Measurements from ENCODE around the gene GLO1. TPM values are rescaled to one million over a fixed set of nuclear protein-coding genes. Genes with fewer than 3 reads are reported as not detected.

GLO1 gene
- total RNA-seq, 4 donors from 2014 or later: 60.6 to 85.4 (median 72.9) TPM

- TF ChIP-seq CTCF (IDR thresholded peaks at IDR 0.05): no peak
- DNase-seq (ENCODE audit: low spot score) (no peak), ATAC-seq (ENCODE audit: low FRiP score) (no peak)
Measured at GRCh38 chr6:38730140-38730862, 27.4 kb upstream of the GLO1 start.

GRCh38 chr6:38728203-38728602 lies 25.3 kb upstream of the GLO1 start:
- ATAC-seq (ENCODE audit: low FRiP score) (no peak), DNase-seq (ENCODE audit: low spot score) (no peak)
- no peak for TF ChIP-seq CTCF (IDR thresholded peaks at IDR 0.05)

GRCh38 chr6:38725414-38726183 lies 22.7 kb upstream of the GLO1 start:
- no peak for ATAC-seq (ENCODE audit: low FRiP score)
- TF ChIP-seq CTCF (IDR thresholded peaks at IDR 0.05): no peak
- DNase-seq (ENCODE audit: low spot score): no peak

GRCh38 chr6:38724343-38724742 lies 21.4 kb upstream of the GLO1 start:
- no peak for TF ChIP-seq CTCF (IDR thresholded peaks at IDR 0.05)
- DNase-seq (ENCODE audit: low spot score): no peak
- ATAC-seq (ENCODE audit: low FRiP score): no peak

DNA sequence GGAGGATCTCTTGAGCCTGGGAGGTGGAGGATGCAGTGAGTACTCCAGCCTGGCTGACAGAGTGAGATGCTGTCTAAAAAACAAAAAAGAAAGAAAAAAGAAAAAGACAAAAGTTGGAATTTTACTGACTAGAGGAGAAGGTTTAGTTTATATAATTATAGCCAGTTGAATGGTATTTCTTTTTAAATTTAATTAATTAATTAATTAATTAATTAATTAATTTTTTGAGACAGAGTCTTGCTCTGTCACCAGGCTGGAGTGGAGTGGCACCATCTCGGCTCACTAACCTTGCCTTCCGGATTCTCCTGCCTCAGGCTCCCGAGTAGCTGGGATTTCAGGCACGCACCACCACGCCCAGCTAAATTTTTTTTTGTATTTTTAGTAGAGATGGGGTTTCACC lies 20.8 kb upstream of the GLO1 start:
- no peak for TF ChIP-seq CTCF (IDR thresholded peaks at IDR 0.05)
- ATAC-seq (ENCODE audit: low FRiP score) (no peak), DNase-seq (ENCODE audit: low spot score) (no peak)

GRCh38 chr6:38722727-38723334 lies 19.9 kb upstream of the GLO1 start:
- DNase-seq (ENCODE audit: low spot score) (no peak), ATAC-seq (ENCODE audit: low FRiP score) (no peak)
- TF ChIP-seq CTCF (IDR thresholded peaks at IDR 0.05): no peak
